H1 (cell line): Measurements from ENCODE around the gene EHD4. TPM values are rescaled to one million over a fixed set of nuclear protein-coding genes. Genes with fewer than 3 reads are reported as not detected.

Experiments
- CTCF ChIA-PET: fragments of 300-600 bp; sonication (Branson Sonifier 250); formaldehyde crosslinking; loops from one replicate; lab custom pipeline; 2021; ENCODE audit not compliant: partially characterized antibody; lab: Charles Lee
- POLR2A ChIA-PET: fragments of 300-600 bp; sonication (Branson Sonifier 250); formaldehyde crosslinking; loops from one replicate; lab custom pipeline; 2021; ENCODE audit warnings: inconsistent platforms; ENCODE audit not compliant: partially characterized antibody; lab: Charles Lee
- DNase-seq, 2 experiments: peaks; one replicate each; pipeline versions ENCODE4 v3.0.0 to v3.0.0-alpha.2; 2010 to 2022; ENCODE audit warnings: low spot score in 2 of 2, low read depth in 1 of 2, mixed read lengths in 1 of 2
- FAIRE-seq: peaks from 2 replicates; lab custom pipeline; 2011; peaks lifted over from hg19 to GRCh38; lab: Jason Lieb, UNC
- H2AFZ ChIP-seq: 2 replicates; pipeline ENCODE4 v1.8.1; 2012; ENCODE audit warnings: low read length, inconsistent platforms
- H2AK5ac ChIP-seq: 2 replicates; pipeline ENCODE4 v1.6.1; 2013; ENCODE audit warnings: low read depth, low read length
- H2BK120ac ChIP-seq: replicated peaks from 2 replicates; pipeline ENCODE3; 2013; ENCODE audit warnings: low read depth, low read length, inconsistent platforms
- H2BK12ac ChIP-seq: 2 replicates; pipeline ENCODE4 v1.6.1; 2013; ENCODE audit warnings: low read depth, low read length
- H2BK15ac ChIP-seq: 2 replicates; pipeline ENCODE4 v1.6.1; 2013; ENCODE audit warnings: low read length
- H2BK20ac ChIP-seq: 2 replicates; pipeline ENCODE4 v1.6.1; 2013; ENCODE audit warnings: low read length
- H2BK5ac ChIP-seq: 2 replicates; pipeline ENCODE4 v1.6.1; 2013; ENCODE audit warnings: low read depth, low read length
- H3K14ac ChIP-seq: 2 replicates; pipeline ENCODE4 v1.6.1; 2013; ENCODE audit warnings: inconsistent platforms; ENCODE audit not compliant: insufficient read length
- H3K18ac ChIP-seq: 2 replicates; pipeline ENCODE4 v1.6.1; 2013; ENCODE audit warnings: low read length; ENCODE audit errors: extremely low read depth
- H3K23ac ChIP-seq: 2 replicates; pipeline ENCODE4 v1.6.1; 2013; ENCODE audit warnings: inconsistent platforms; ENCODE audit not compliant: insufficient read length
- H3K23me2 ChIP-seq: 2 replicates; pipeline ENCODE4 v1.6.1; 2013; ENCODE audit warnings: low read depth, low read length
- H3K27ac ChIP-seq: 2 replicates; pipeline ENCODE4 v1.6.1; 2011; ENCODE audit warnings: low read depth, low read length, inconsistent platforms
- H3K27me3 ChIP-seq, 4 experiments: replicated peaks in 1 of 4; 1 replicate in 1 of 4; 2 replicates in 3 of 4; pipeline versions ENCODE4 v1.6.1 to v1.8.1; 2011 to 2013; ENCODE audit warnings: low read length in 3 of 4, mild to moderate bottlenecking in 3 of 4, inconsistent platforms in 2 of 4, mixed read lengths in 2 of 4, moderate library complexity in 1 of 4; ENCODE audit not compliant: control insufficient read depth in 3 of 4, insufficient read depth in 3 of 4; ENCODE audit errors: extremely low read depth in 1 of 4
- H3K36me3 ChIP-seq, 4 experiments: 2 replicates each; pipeline versions ENCODE4 v1.6.1 to v1.8.1; 2011 to 2013; ENCODE audit warnings: mild to moderate bottlenecking in 4 of 4, low read length in 3 of 4, moderate library complexity in 2 of 4, control low read depth in 1 of 4, inconsistent platforms in 1 of 4; ENCODE audit not compliant: insufficient read depth in 4 of 4, control insufficient read depth in 2 of 4
- H3K4ac ChIP-seq: replicated peaks from 2 replicates; pipeline ENCODE3; 2013; ENCODE audit warnings: low read length, low read depth, mixed read lengths, inconsistent platforms; ENCODE audit not compliant: insufficient read length
- H3K4me1 ChIP-seq, 4 experiments: replicated peaks in 1 of 4; 1 replicate in 1 of 4; 2 replicates in 3 of 4; pipeline versions ENCODE4 v1.6.1 to v1.8.1; 2011 to 2013; ENCODE audit warnings: low read length in 3 of 4, inconsistent platforms in 2 of 4, mixed read lengths in 1 of 4; ENCODE audit not compliant: insufficient read depth in 4 of 4, control insufficient read depth in 3 of 4
- H3K4me2 ChIP-seq, 2 experiments: 2 replicates each; pipeline versions ENCODE4 v1.6.1 to v1.8.1; 2011 to 2013; ENCODE audit warnings: low read depth in 2 of 2, low read length in 2 of 2, control low read depth in 1 of 2, inconsistent platforms in 1 of 2, mild to moderate bottlenecking in 1 of 2; ENCODE audit not compliant: insufficient read depth in 1 of 2
- H3K4me3 ChIP-seq, 4 experiments: fragments of 200-600, 300-600 bp in 1 of 4; sonication (generic), shearing (Covaris generic), sonication (Bioruptor Twin) in 1 of 4; 2 replicates each; pipeline versions ENCODE4 v1.5.1 to v1.8.1; 2011 to 2016; ENCODE audit warnings: low read length in 4 of 4, low read depth in 3 of 4, control low read depth in 2 of 4, inconsistent platforms in 2 of 4, mild to moderate bottlenecking in 2 of 4, mixed read lengths in 1 of 4, moderate library complexity in 1 of 4; ENCODE audit not compliant: insufficient read depth in 2 of 4; ENCODE audit errors: extremely low read depth in 1 of 4
- H3K56ac ChIP-seq: replicated peaks from 2 replicates; pipeline ENCODE3; 2013; ENCODE audit warnings: low read depth, mild to moderate bottlenecking, mixed read lengths, low read length, inconsistent platforms; ENCODE audit not compliant: insufficient read length
- H3K79me1 ChIP-seq: 2 replicates; pipeline ENCODE4 v1.6.1; 2013; ENCODE audit warnings: low read depth, low read length, control low read depth
- H3K79me2 ChIP-seq, 2 experiments: 2 replicates each; pipeline versions ENCODE4 v1.6.1 to v1.8.1; 2012 to 2013; ENCODE audit warnings: low read length in 2 of 2, mild to moderate bottlenecking in 2 of 2, inconsistent platforms in 1 of 2; ENCODE audit not compliant: insufficient read depth in 2 of 2, control insufficient read depth in 1 of 2
- H3K9ac ChIP-seq, 4 experiments: replicated peaks in 1 of 4; 1 replicate in 1 of 4; 2 replicates in 3 of 4; pipeline versions ENCODE4 v1.6.1 to v1.8.1; 2011 to 2013; ENCODE audit warnings: low read depth in 3 of 4, low read length in 3 of 4, control low read depth in 2 of 4, mild to moderate bottlenecking in 2 of 4, moderate library complexity in 2 of 4, inconsistent platforms in 1 of 4; ENCODE audit errors: extremely low read depth in 1 of 4
- H3K9me3 ChIP-seq, 2 experiments: 2 replicates each; pipeline versions ENCODE4 v1.6.1 to v1.8.1; 2012 to 2013; ENCODE audit warnings: mild to moderate bottlenecking in 2 of 2, moderate library complexity in 2 of 2, control low read depth in 1 of 2, inconsistent platforms in 1 of 2, low read depth in 1 of 2, low read length in 1 of 2, mixed read lengths in 1 of 2; ENCODE audit not compliant: insufficient read depth in 2 of 2
- H4K20me1 ChIP-seq, 2 experiments: replicated peaks in 1 of 2; 2 replicates each; pipeline versions ENCODE3 to v1.8.1; 2011 to 2013; ENCODE audit warnings: inconsistent platforms in 2 of 2, low read length in 2 of 2, mild to moderate bottlenecking in 1 of 2; ENCODE audit not compliant: insufficient read depth in 2 of 2, control insufficient read depth in 1 of 2
- H4K5ac ChIP-seq: 2 replicates; pipeline ENCODE4 v1.6.1; 2013; ENCODE audit warnings: low read length, low read depth, mixed read lengths, inconsistent platforms; ENCODE audit not compliant: insufficient read length
- H4K8ac ChIP-seq: 2 replicates; pipeline ENCODE4 v1.8.0; 2013; ENCODE audit warnings: mild to moderate bottlenecking, moderate library complexity, low read length, inconsistent platforms; ENCODE audit not compliant: insufficient read depth; ENCODE audit errors: extremely low read depth
- H4K91ac ChIP-seq: replicated peaks from 2 replicates; pipeline ENCODE3; 2013; ENCODE audit warnings: low read length, mixed read lengths, inconsistent platforms; ENCODE audit not compliant: insufficient read length
- BCL11A ChIP-seq, 2 experiments: IDR thresholded peaks; one replicate each; pipeline ENCODE4 v1.6.1; 2011; ENCODE audit warnings: low read depth in 2 of 2, low read length in 2 of 2, mild to moderate bottlenecking in 2 of 2
- KDM1A ChIP-seq: fragments of 200-600, 300-600 bp; sonication (generic); IDR thresholded peaks from 2 replicates; pipeline ENCODE4 v1.7.1; 2016; ENCODE audit warnings: mild to moderate bottlenecking, low read length, borderline replicate concordance
- SP4 ChIP-seq: IDR thresholded peaks from 2 replicates; pipeline ENCODE4 v1.6.1; 2012; ENCODE audit warnings: low read length, inconsistent platforms
- TAF7 ChIP-seq: optimal IDR thresholded peaks from 2 replicates; pipeline ENCODE3; 2011; ENCODE audit warnings: low read depth, mild to moderate bottlenecking, inconsistent platforms, low read length, moderate library complexity, borderline replicate concordance
- TEAD4 ChIP-seq: IDR thresholded peaks from 2 replicates; pipeline ENCODE4 v1.6.1; 2012; ENCODE audit warnings: low read depth, low read length, inconsistent platforms, mixed read lengths
- WGBS, 2 experiments: shearing (Covaris generic) in 1 of 2; methylation state at CpG; one replicate each; pipeline versions ENCODE4 v1.1.6 to v1.1.7; 2013 to 2015; ENCODE audit warnings: low lambda C conversion rate in 2 of 2, mixed read lengths in 2 of 2, inconsistent platforms in 1 of 2, low coverage in 1 of 2, missing lambda C conversion rate in 1 of 2; ENCODE audit not compliant: insufficient replicate concordance in 2 of 2, insufficient coverage in 1 of 2, insufficient read length in 1 of 2; ENCODE audit errors: extremely low coverage in 1 of 2, missing lambda C conversion rate in 1 of 2; 5-methylcytosine and 5-hydroxymethylcytosine counted together
- polyA plus RNA-seq, 7 experiments: library from polyadenylated mRNA; depleted of rRNA in 3 of 7; stranded (reverse) in 5 of 7; unstranded in 2 of 7; fragments of >200 nt in 5 of 7; fragments of 200-250 nt in 2 of 7; gene quantifications; 1 replicate in 5 of 7; 2 replicates in 1 of 7; 4 replicates in 1 of 7; pipeline versions ENCODE4 v1.2.1 to v1.2.3, GENCODE V29; 2011 to 2013; ENCODE audit warnings: missing spikeins in 2 of 7, mixed read lengths in 2 of 7
- total RNA-seq: library from RNA; stranded (reverse); fragmentation: NEBNext Ultra II Directional; extraction: Animal tissue kit (Norgen Biotek cat#: 25700); gene quantifications from 2 replicates; pipeline ENCODE4 v1.2.1, GENCODE V29; 2021

The EHD4 gene
- total and polyA plus RNA-seq, 2 of the 8 experiments (the other 6 are each of a cell fraction or from before 2014, with no cell fraction given) = 17.5 to 24.5 TPM

- Histone ChIP-seq H4K5ac (no peak overlapping the region), H3K4me3 (no peak overlapping the region), H4K91ac (no peak overlapping the region), H3K9me3 (no peaks in the 10 kb centered on the region), H3K4ac (no peak overlapping the region), H3K18ac (peak overlapping the region; percentile 43; the same call in 1 of the 2 replicates), H2BK20ac (0 out of 2 replicates have a peak overlapping the region, but pooled peaks have one; percentile 49), H3K4me1 (peaks cover 0 to 4% (median 3%) of the 10 kb centered on the region in 4 experiments; a peak in 1 of 7 replicates), H3K36me3 (peaks cover 2 to 10% (median 6%) of the 10 kb centered on the region in 4 experiments; a peak in 6 of 8 replicates), H4K20me1 (peaks cover 1 to 10% of the 10 kb centered on the region in 2 experiments), H3K9ac (no peak overlapping the region), H3K27me3 (no peaks in the 10 kb centered on the region), H3K79me1 (peaks cover 2% of the 10 kb centered on the region), H4K8ac (no peak overlapping the region; the same call in 1 of the 2 replicates), H2AK5ac (no peak overlapping the region), H3K79me2 (no peaks in the 10 kb centered on the region; a peak in 1 of 4 replicates), H2BK12ac (no peak overlapping the region), H2BK15ac (no peak overlapping the region), H2AFZ (no peak overlapping the region), H3K4me2 (no peak overlapping the region), H3K56ac (no peak overlapping the region), H3K14ac (no peak overlapping the region), H2BK120ac (no peak overlapping the region), H3K23ac (no peak overlapping the region), H3K23me2 (no peaks in the 10 kb centered on the region), H2BK5ac (peak overlapping the region; percentile 66), H3K27ac (no peak overlapping the region)
- WGBS, 2 experiments = 86% methylated on average over 21 of the region's 22 CpGs; no CpG with 5 or more reads in 1 of the 2 experiments
- POLR2A ChIA-PET = no interaction called here
- CTCF ChIA-PET = interaction anchor here (0.8 to 3.2 kb wide), 3 partner anchors 9 to 23 kb away, joined by 3 to 7 read pairs (median 6); no protein-coding TSS in a partner anchor
- peak; percentile 57; the same call in 1 of the 2 replicates for TF ChIP-seq TEAD4
- no peak for TF ChIP-seq SP4
- no peak for TF ChIP-seq BCL11A (IDR thresholded peaks at IDR 0.05; ENCODE audit: low read depth in 2 of 2, low read length in 2 of 2)
- no peak for TF ChIP-seq KDM1A
- no peak for TF ChIP-seq TAF7
- FAIRE-seq (no peak), DNase-seq (no peak)
Observed at GRCh38 chr15:41941644-41942415, 30.5 kb downstream of the EHD4 start.
